ENCODE results near the gene DPYSL3. TPM values are rescaled to one million over a fixed set of nuclear protein-coding genes. Genes with fewer than 3 reads are reported as not detected.

DPYSL3 gene
- total RNA-seq, 8 experiments from 2014 or later: 131 to 708 (median 333) TPM

DNA sequence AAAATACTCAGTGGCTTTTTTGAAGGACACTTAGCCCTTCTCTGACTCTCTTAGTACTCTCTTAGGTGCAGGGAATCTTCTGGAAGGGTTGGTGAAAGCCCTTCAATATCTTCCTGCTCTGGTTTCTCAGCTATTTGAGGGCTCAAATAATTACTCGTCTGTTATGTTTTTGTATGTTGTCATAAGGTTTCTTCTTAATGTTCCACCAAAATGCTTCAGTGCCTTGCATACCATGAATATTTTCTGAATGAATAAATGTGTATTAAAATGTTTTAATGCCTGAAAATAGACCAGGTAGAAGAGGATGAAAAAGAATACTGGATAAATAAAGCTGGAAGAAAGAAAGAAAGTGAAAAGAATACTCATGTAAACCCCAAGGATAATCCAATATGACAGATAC, 150.8 kb downstream of the DPYSL3 start:
- in situ Hi-C loops (cut with MboI; ENCODE audit: low pct_unique_long_range_greater_than_20kb in 2 of 9, low sequenced_read_pairs in 9 of 9, unreplicated experiment in 9 of 9): loop anchor here in 4 of 9 experiments (25.0 kb wide), 3 partner anchors 122 to 822 kb away; partner anchors contain the start of gene STK32A (in 3 of the 4)
- H3K4me3 ChIP-seq: no peak overlapping the region
- ATAC-seq (replicated peaks in 6 of 8): no peak
- no peak overlapping the region for H3K27ac ChIP-seq
- 40 to 100% (median 89%) methylated on average over 1 of the region's 1 CpG; no CpG with 5 or more reads in 2 of the 10 experiments for WGBS, 10 experiments
- no peaks in the 10 kb centered on the region for H3K4me1 ChIP-seq (replicated peaks in 1 of 2)

DNA sequence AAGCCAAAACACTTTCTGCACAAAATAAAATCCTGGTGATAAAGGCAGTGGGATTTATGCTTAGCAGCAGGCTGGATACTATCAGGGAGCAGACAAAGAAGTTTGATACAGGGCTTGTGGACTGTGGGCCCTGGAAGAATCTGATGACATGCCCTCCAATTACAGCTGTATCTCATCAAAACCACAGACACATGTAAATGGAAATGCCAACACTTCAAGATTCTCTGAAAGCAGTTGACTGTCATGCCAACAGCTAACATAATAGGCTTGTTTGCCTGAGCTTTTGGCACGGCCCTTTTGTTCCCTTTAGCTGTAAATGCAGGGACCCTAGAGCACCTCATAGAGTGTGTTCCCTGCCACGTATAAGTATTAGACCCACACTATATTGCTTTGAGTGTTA, 160.6 kb downstream of the DPYSL3 start:
- WGBS, 10 experiments: 39 to 100% (median 59%) methylated on average over 1 to 2 of the region's 2 CpGs; no CpG with 5 or more reads in 3 of the 10 experiments
- Histone ChIP-seq H3K4me1 (replicated peaks in 1 of 2) (no peaks in the 10 kb centered on the region), H3K27ac (no peak overlapping the region), H3K4me3 (no peak overlapping the region)
- ATAC-seq (replicated peaks in 6 of 8): no peak
- in situ Hi-C loops (cut with MboI; ENCODE audit: low pct_unique_long_range_greater_than_20kb in 2 of 9, low sequenced_read_pairs in 9 of 9, unreplicated experiment in 9 of 9): no loop called here

DNA sequence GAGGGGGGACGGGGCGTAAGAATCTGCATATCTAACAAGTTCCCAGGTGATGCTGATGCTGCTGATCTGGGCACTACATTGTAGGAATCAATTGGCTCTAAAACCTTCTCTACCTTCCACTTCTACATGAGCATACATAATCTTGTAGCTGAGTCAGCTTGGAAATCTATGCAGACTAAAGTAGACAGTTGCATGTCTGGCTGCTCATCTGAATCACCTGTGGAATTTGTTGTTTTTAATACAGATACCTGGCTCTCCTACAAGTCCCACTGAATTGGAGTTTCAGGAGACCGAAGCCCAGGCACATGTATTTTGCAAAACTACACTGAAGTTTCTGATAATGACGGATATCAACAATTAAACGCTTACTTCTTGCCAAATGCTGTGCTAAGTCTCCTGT, 161.4 kb downstream of the DPYSL3 start:
- no peak for ATAC-seq (replicated peaks in 6 of 8)
- WGBS, 10 experiments: 67 to 100% (median 90%) methylated on average over 1 to 5 of the region's 5 CpGs
- Histone ChIP-seq H3K27ac (no peak overlapping the region), H3K4me1 (replicated peaks in 1 of 2) (no peaks in the 10 kb centered on the region), H3K4me3 (no peak overlapping the region)
- in situ Hi-C loops (cut with MboI; ENCODE audit: low pct_unique_long_range_greater_than_20kb in 2 of 9, low sequenced_read_pairs in 9 of 9, unreplicated experiment in 9 of 9): no loop called here

DNA sequence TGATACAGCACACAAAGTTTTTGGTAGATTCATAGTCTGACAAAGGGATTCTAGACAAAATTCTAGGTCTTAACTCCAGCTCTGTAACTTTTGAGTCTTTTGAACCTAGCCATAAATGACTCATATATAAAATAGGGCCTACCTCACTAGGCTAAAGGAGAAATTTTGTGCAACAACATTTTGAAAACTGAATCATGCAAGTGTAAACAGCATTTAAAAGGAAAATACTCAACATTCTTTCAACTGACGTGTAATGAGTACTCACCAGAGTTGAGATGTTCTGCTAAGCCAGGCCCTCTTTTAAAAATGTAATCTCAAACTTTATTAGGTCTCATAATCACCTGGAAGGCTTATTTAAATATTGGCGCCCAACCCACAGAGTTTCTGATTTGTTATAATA, 161.8 kb downstream of the DPYSL3 start:
- in situ Hi-C loops (cut with MboI; ENCODE audit: low pct_unique_long_range_greater_than_20kb in 2 of 9, low sequenced_read_pairs in 9 of 9, unreplicated experiment in 9 of 9): no loop called here
- no peaks in the 10 kb centered on the region for H3K4me1 ChIP-seq (replicated peaks in 1 of 2)
- no peak overlapping the region for H3K4me3 ChIP-seq
- no peak for ATAC-seq (replicated peaks in 6 of 8)
- H3K27ac ChIP-seq: no peak overlapping the region
- WGBS, 10 experiments: 58 to 100% (median 70%) methylated on average over 1 to 2 of the region's 2 CpGs; no CpG with 5 or more reads in 1 of the 10 experiments

DNA sequence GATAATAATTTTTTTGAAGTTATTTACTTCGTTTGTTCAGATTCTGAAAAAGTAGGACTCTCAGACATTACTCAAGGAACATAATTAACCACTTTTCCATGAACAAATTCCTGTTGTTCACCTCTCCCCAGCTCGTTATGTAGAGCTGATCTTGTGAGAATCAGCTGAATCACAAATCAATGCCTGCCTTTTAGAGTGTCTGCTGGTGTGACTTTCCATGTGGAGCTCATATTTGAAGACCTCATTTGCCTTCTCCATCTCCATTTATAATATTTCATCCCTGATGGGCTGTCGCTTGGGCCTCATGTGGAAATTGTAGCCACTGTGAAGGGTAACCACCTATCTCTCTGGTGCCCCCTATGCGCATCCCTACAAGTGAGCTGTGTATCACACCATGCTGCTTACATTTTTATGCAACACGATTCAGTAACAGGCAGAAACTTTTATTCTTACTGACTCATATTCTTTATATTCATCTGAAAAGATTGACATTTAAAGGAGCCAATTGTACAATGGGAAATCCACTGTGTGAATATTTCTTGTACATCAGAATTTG, 163.8 kb downstream of the DPYSL3 start:
- in situ Hi-C loops (cut with MboI; ENCODE audit: low pct_unique_long_range_greater_than_20kb in 2 of 9, low sequenced_read_pairs in 9 of 9, unreplicated experiment in 9 of 9): no loop called here
- peak in 1 of 8 experiments; percentile 39 for ATAC-seq (replicated peaks in 6 of 8)
- 33 to 100% (median 74%) methylated on average over 1 to 5 of the region's 5 CpGs for WGBS, 10 experiments

DNA sequence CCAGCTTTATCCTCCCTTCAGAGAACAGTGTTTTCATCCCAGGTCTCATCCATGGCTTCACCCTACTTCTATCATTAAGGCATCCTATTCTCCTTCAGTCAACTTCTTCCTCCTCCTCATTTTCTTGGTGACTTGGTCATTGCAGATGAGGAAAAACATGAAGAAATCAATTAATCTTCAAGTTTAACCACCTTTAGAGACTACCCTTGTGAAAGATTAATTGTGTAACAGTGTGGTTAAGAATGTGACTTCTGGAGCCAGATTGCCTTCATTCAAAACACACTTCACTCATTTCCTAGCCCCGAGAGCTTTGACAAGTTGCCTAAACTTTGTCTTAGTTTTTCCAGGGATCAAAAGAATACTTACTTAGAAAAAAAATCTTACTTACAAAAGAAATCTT, 165.0 kb downstream of the DPYSL3 start:
- Histone ChIP-seq H3K27ac (no peak overlapping the region), H3K4me3 (no peak overlapping the region), H3K4me1 (replicated peaks in 1 of 2) (no peaks in the 10 kb centered on the region)
- WGBS, 10 experiments: 0 to 40% (median 29%) methylated on average over 1 of the region's 1 CpG; no CpG with 5 or more reads in 3 of the 10 experiments
- no peak for ATAC-seq (replicated peaks in 6 of 8)
- in situ Hi-C loops (cut with MboI; ENCODE audit: low pct_unique_long_range_greater_than_20kb in 2 of 9, low sequenced_read_pairs in 9 of 9, unreplicated experiment in 9 of 9): no loop called here

More for the DNA sequence above, 163.8 kb downstream of the DPYSL3 start:
- no peak overlapping the region for H3K4me3 ChIP-seq
- no peaks in the 10 kb centered on the region for H3K4me1 ChIP-seq (replicated peaks in 1 of 2)
- no peak overlapping the region for H3K27ac ChIP-seq

DNA sequence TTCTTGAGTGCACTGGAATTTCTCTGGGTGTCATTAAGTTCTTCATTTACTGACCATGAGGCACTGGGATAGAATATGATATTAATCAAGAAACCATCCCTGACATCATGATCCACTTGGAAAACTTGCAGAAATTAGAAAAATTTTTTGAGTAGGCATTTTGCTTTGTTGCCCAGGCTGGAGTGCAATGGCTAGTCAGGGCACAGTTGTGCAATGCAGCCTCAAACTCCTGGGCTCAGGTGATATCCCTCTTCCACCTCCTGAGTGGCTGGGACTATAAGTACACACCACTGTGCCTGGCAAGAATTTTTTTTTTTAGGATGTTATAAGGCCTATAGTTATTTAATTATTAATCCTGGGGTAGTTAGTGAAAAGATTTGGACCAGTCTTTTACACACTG, 168.5 kb downstream of the DPYSL3 start:
- H3K4me3 ChIP-seq: no peak overlapping the region
- ATAC-seq (replicated peaks in 6 of 8): no peak
- no peak overlapping the region for H3K27ac ChIP-seq
- H3K4me1 ChIP-seq (replicated peaks in 1 of 2): peaks cover 12 to 20% of the 10 kb centered on the region in 2 donors
- in situ Hi-C loops (cut with MboI; ENCODE audit: low pct_unique_long_range_greater_than_20kb in 2 of 9, low sequenced_read_pairs in 9 of 9, unreplicated experiment in 9 of 9): no loop called here

DNA sequence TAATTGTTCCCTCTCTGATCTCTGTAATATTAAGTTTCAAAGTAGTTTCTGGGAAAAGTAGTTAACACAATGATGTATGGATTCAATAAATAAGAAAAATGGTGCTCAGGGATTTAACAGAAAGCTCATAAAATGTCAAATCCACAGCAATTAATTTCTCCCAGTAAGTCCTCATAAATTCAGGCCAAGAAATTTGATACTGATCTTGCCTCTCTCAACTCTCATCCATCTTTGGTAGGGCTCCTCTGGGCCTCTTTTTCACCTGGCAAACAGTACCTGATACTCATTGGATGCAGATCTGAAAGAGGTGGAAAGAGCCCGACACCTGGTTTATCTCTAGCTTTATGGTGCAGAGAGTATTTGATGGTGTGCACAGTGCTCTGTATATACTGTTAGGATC, 168.9 kb downstream of the DPYSL3 start:
- H3K27ac ChIP-seq: no peak overlapping the region
- H3K4me3 ChIP-seq: no peak overlapping the region
- peaks cover 13 to 24% of the 10 kb centered on the region in 2 donors for H3K4me1 ChIP-seq (replicated peaks in 1 of 2)
- in situ Hi-C loops (cut with MboI; ENCODE audit: low pct_unique_long_range_greater_than_20kb in 2 of 9, low sequenced_read_pairs in 9 of 9, unreplicated experiment in 9 of 9): no loop called here
- no peak for ATAC-seq (replicated peaks in 6 of 8)
- WGBS, 10 experiments: 75 to 89% methylated on average over 1 of the region's 1 CpG; no CpG with 5 or more reads in 8 of the 10 experiments

Data from motor neuron (in vitro differentiated cells).